GM23338 (cell line): Measurements from ENCODE around the gene SELENOM. TPM values are rescaled to one million over a fixed set of nuclear protein-coding genes. Genes with fewer than 3 reads are reported as not detected.

Experiments used
- ATAC-seq: fragments of 200-7000 bp; cut with Tn5 transposase; 3 replicates; pipeline ENCODE4 v1.9.1; 2020
- DNase-seq: peaks from one replicate; pipeline ENCODE4 v3.0.0-alpha.2; 2015; ENCODE audit warnings: low spot score
- H2AFZ ChIP-seq: fragments of 200-600 bp; sonication (generic); 2 replicates; pipeline ENCODE4 v1.8.0; 2016; ENCODE audit warnings: antibody characterized with exemption, mild to moderate bottlenecking, moderate library complexity
- H3F3A ChIP-seq: fragments of 200-600 bp; sonication (generic); replicated peaks from 2 replicates; pipeline ENCODE4 v1.8.0; 2017; ENCODE audit warnings: antibody characterized with exemption, mixed run types, low read depth
- H3K27ac ChIP-seq: fragments of 200-600 bp; sonication (generic); 2 replicates; pipeline ENCODE4 v1.6.1; 2016; ENCODE audit warnings: low read depth
- H3K27me3 ChIP-seq: fragments of 200-600 bp; sonication (generic); 2 replicates; pipeline ENCODE4 v1.8.0; 2016; ENCODE audit warnings: mild to moderate bottlenecking, mixed run types, moderate library complexity; ENCODE audit not compliant: insufficient read depth
- H3K36me3 ChIP-seq: fragments of 200-600 bp; sonication (generic); 2 replicates; pipeline ENCODE4 v1.8.0; 2016; ENCODE audit warnings: mild to moderate bottlenecking; ENCODE audit not compliant: insufficient read depth
- H3K4me1 ChIP-seq: fragments of 200-600 bp; sonication (generic); 2 replicates; pipeline ENCODE4 v1.8.0; 2016; ENCODE audit warnings: mild to moderate bottlenecking, moderate library complexity; ENCODE audit not compliant: insufficient read depth
- H3K4me2 ChIP-seq: fragments of 200-600 bp; sonication (generic); 2 replicates; pipeline ENCODE4 v1.7.1; 2017; ENCODE audit warnings: mixed run types
- H3K4me3 ChIP-seq: fragments of 200-600 bp; sonication (generic); 2 replicates; pipeline ENCODE4 v1.6.1; 2016; ENCODE audit warnings: mixed run types
- H3K79me2 ChIP-seq: fragments of 200-600 bp; sonication (generic); replicated peaks from 2 replicates; pipeline ENCODE4 v1.8.0; 2017; ENCODE audit warnings: mild to moderate bottlenecking; ENCODE audit not compliant: insufficient read depth
- H3K9me2 ChIP-seq: fragments of 200-600 bp; sonication (generic); 2 replicates; pipeline ENCODE4 v1.8.0; 2017; ENCODE audit not compliant: insufficient read depth
- H4K20me1 ChIP-seq: fragments of 200-600 bp; sonication (generic); replicated peaks from 2 replicates; pipeline ENCODE4 v1.8.0; 2017; ENCODE audit warnings: mild to moderate bottlenecking; ENCODE audit not compliant: insufficient read depth
- H3K27ac Mint-ChIP-seq: 2 replicates; pipeline ENCODE4 v1.8.0; 2020; ENCODE audit warnings: inconsistent platforms, mild to moderate bottlenecking, moderate library complexity, mixed read lengths
- H3K27me3 Mint-ChIP-seq: 3 replicates; pipeline ENCODE4 v1.8.0; 2022; ENCODE audit warnings: low read depth, mild to moderate bottlenecking, moderate library complexity, mixed read lengths, inconsistent platforms; ENCODE audit not compliant: insufficient read depth, poor library complexity
- H3K36me3 Mint-ChIP-seq: 3 replicates; pipeline ENCODE4 v1.8.0; 2021; ENCODE audit warnings: low read depth, mild to moderate bottlenecking, inconsistent platforms, moderate library complexity, mixed read lengths
- H3K4me1 Mint-ChIP-seq: 3 replicates; pipeline ENCODE4 v1.8.0; 2020; ENCODE audit warnings: mild to moderate bottlenecking, inconsistent platforms, mixed read lengths
- H3K4me3 Mint-ChIP-seq: 3 replicates; pipeline ENCODE4 v1.8.0; 2021; ENCODE audit warnings: moderate library complexity, mild to moderate bottlenecking, inconsistent platforms, mixed read lengths
- H3K9me3 Mint-ChIP-seq: 3 replicates; pipeline ENCODE4 v1.8.0; 2020; ENCODE audit warnings: moderate library complexity, mild to moderate bottlenecking, inconsistent platforms, mixed read lengths
- CREB1 ChIP-seq: fragments of 250-450 bp; sonication (Bioruptor Pico); IDR thresholded peaks from 2 replicates; pipeline ENCODE4 v1.5.0; 2020; ENCODE audit warnings: low read depth, mild to moderate bottlenecking, moderate library complexity
- CTCF ChIP-seq, 2 experiments: fragments of 200-600 bp in 1 of 2; sonication (generic) in 1 of 2; conservative IDR thresholded peaks; 2 replicates each; pipeline versions ENCODE4 v1.5.1 to v1.6.1; 2016 to 2017; ENCODE audit warnings: antibody characterized with exemption in 2 of 2, low read depth in 2 of 2, mild to moderate bottlenecking in 2 of 2, moderate library complexity in 1 of 2
- ETS1 ChIP-seq: IDR thresholded peaks from 2 replicates; pipeline ENCODE4 v1.6.1; 2016; ENCODE audit warnings: antibody characterized with exemption
- EZH2 ChIP-seq: fragments of 200-600 bp; sonication (generic); IDR thresholded peaks from one replicate; pipeline ENCODE4 v1.8.0; 2017; ENCODE audit warnings: antibody characterized with exemption, mild to moderate bottlenecking, low read depth; ENCODE audit not compliant: unreplicated experiment
- EZH2phosphoT487 ChIP-seq: fragments of 200-600 bp; sonication (generic); IDR thresholded peaks from one replicate; pipeline ENCODE4 v1.8.1; 2018; ENCODE audit warnings: antibody characterized with exemption; ENCODE audit not compliant: unreplicated experiment
- JUNB ChIP-seq: IDR thresholded peaks from one replicate; pipeline ENCODE4 v1.6.1; 2016; ENCODE audit warnings: antibody characterized with exemption; ENCODE audit not compliant: unreplicated experiment
- NANOG ChIP-seq: IDR thresholded peaks from 2 replicates; pipeline ENCODE4 v1.6.1; 2016; ENCODE audit warnings: antibody characterized with exemption, borderline replicate concordance
- POLR2AphosphoS5 ChIP-seq: IDR thresholded peaks from 2 replicates; pipeline ENCODE4 v1.6.1; 2016; ENCODE audit warnings: antibody characterized with exemption, low read depth
- REST ChIP-seq: IDR thresholded peaks from one replicate; pipeline ENCODE4 v1.6.1; 2018; ENCODE audit warnings: antibody characterized with exemption; ENCODE audit not compliant: unreplicated experiment
- STAT1 ChIP-seq: IDR thresholded peaks from one replicate; pipeline ENCODE4 v1.6.1; 2016; ENCODE audit warnings: antibody characterized with exemption; ENCODE audit not compliant: unreplicated experiment
- ZNF114 ChIP-seq: fragments of 250-450 bp; sonication (Bioruptor Pico); IDR thresholded peaks from 2 replicates; pipeline ENCODE4 v1.5.0; 2020; ENCODE audit warnings: mild to moderate bottlenecking, moderate library complexity
- ZNF331 ChIP-seq: fragments of 250-450 bp; sonication (Bioruptor Pico); IDR thresholded peaks from 2 replicates; pipeline ENCODE4 v1.5.0; 2020; ENCODE audit warnings: low read depth, mild to moderate bottlenecking, moderate library complexity
- polyA plus RNA-seq: library from polyadenylated mRNA; unstranded; fragments of >200 nt; fragmentation: Nextera tagmentation; extraction: Ambion mirVana; gene quantifications from 2 replicates; pipeline ENCODE4 v1.2.1, GENCODE V29; 2016
- total RNA-seq: library from RNA; depleted of rRNA; stranded (reverse); fragments of >200 nt; shearing (Covaris generic); gene quantifications from 2 replicates; pipeline ENCODE4 v1.2.3, GENCODE V29; 2014

Gene SELENOM
- total and polyA plus RNA-seq, 2 experiments from 2014 or later, result 44.9 to 50.8 TPM

DNA sequence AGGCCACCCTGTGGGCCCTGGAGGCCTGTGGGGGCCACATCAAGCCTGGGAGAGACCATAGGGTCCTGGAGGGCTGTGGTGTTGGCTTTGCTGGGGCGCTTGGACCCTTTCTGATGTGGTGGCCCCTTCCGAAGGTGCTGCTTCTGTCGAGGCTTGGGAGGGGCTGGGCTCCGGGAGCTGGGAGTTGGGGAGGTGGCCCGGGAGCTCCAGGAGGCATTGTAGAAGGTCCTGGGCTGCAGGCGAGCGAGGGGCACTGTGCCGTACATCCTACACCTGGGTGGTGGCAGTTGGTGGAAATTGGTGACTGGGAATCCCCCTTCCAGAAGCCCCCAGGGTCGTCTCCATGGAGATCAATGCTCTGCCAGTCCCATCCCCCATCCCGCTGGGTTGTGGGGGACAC, 30.4 kb upstream of the SELENOM start (continued):
- TF ChIP-seq CTCF (conservative IDR thresholded peaks at IDR 0.05; ENCODE audit: low read depth in 2 of 2) (no peak), STAT1 (no peak), ZNF331 (CRISPR knock-in tag) (no peak)

DNA sequence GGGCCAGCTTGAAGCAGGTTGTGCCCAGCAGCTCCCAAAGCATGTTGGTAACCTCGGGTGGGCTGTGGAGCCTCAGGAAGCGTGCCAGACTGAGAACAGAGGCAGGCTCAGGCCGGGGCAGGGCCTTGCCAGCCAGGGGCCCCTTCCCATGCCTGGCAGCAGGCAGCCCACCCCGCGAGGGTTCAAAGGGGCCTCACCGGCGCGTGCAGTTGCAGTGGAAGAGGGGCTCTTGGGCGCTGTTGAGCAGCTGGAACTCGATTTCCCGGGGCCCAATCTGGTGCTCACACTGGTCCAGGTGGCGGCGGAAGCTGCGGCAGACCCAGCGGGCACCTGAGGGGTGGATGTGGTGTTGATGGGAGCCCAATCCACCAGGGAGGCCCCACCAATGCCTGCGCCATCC, 29.3 kb upstream of the SELENOM start:
- H4K20me1 ChIP-seq, result peaks cover 6% of the 10 kb centered on the region; the same call in 1 of the 2 replicates
- H3K79me2 ChIP-seq, result peaks cover 25% of the 10 kb centered on the region
- peaks cover 21% of the 10 kb centered on the region for H3K4me1 ChIP-seq
- H3K36me3 Mint-ChIP-seq, result peaks cover 29% of the 10 kb centered on the region
- no peak overlapping the region for H2AFZ ChIP-seq
- H3K4me2 ChIP-seq, result no peak overlapping the region
- peaks cover 16% of the 10 kb centered on the region for H3K4me1 Mint-ChIP-seq
- no peak overlapping the region for H3K27ac Mint-ChIP-seq
- no peak overlapping the region for H3K4me3 Mint-ChIP-seq
- H3F3A ChIP-seq, result no peaks in the 10 kb centered on the region
- H3K9me2 ChIP-seq, result no peaks in the 10 kb centered on the region
- H3K27me3 ChIP-seq, result no peaks in the 10 kb centered on the region
- peaks cover 7% of the 10 kb centered on the region for H3K27me3 Mint-ChIP-seq
- peaks cover 17% of the 10 kb centered on the region for H3K36me3 ChIP-seq
- no peak for ATAC-seq
- DNase-seq, result no peak
- H3K9me3 Mint-ChIP-seq, result no peaks in the 10 kb centered on the region
- no peak overlapping the region for H3K27ac ChIP-seq
- H3K4me3 ChIP-seq, result no peak overlapping the region
- TF ChIP-seq CTCF (conservative IDR thresholded peaks at IDR 0.05; ENCODE audit: low read depth in 2 of 2) (no peak), JUNB (no peak), CREB1 (no peak), ZNF114 (CRISPR knock-in tag) (no peak), ZNF331 (CRISPR knock-in tag) (no peak), EZH2 (no peak), POLR2AphosphoS5 (no peak), ETS1 (no peak), EZH2phosphoT487 (no peak), REST (no peak), NANOG (no peak), STAT1 (no peak)
